Osteoblast (primary cell): ENCODE data around the gene NCBP2L. TPM values are rescaled to one million over a fixed set of nuclear protein-coding genes. Genes with fewer than 3 reads are reported as not detected.

Source experiments
- DNase-seq: peaks from one replicate; pipeline ENCODE4 v3.0.0; 2011; ENCODE audit warnings: low spot score, mixed read lengths; ENCODE audit not compliant: insufficient read length; ENCODE audit errors: missing footprints
- H2AFZ ChIP-seq: 2 replicates; pipeline ENCODE4 v1.6.0; 2011; ENCODE audit warnings: mild to moderate bottlenecking, low read length
- H3K27ac ChIP-seq: 2 replicates; pipeline ENCODE4 v1.5.1; 2011; ENCODE audit warnings: mild to moderate bottlenecking, low read depth, low read length, moderate library complexity
- H3K27me3 ChIP-seq: 2 replicates; pipeline ENCODE4 v1.6.0; 2012; ENCODE audit warnings: mild to moderate bottlenecking, control low read depth, inconsistent platforms, low read length, moderate library complexity; ENCODE audit not compliant: insufficient read depth
- H3K36me3 ChIP-seq: 2 replicates; pipeline ENCODE4 v1.5.1; 2011; ENCODE audit warnings: mild to moderate bottlenecking, low read length, control low read depth, moderate library complexity; ENCODE audit not compliant: insufficient read depth
- H3K4me1 ChIP-seq: 2 replicates; pipeline ENCODE4 v1.5.1; 2011; ENCODE audit warnings: mild to moderate bottlenecking, low read length, control low read depth, moderate library complexity; ENCODE audit not compliant: insufficient read depth
- H3K4me2 ChIP-seq: 2 replicates; pipeline ENCODE4 v1.6.0; 2011; ENCODE audit warnings: mild to moderate bottlenecking, low read length; ENCODE audit not compliant: insufficient read depth
- H3K4me3 ChIP-seq: fragments of 200-600 bp; sonication (generic); 3 replicates; pipeline ENCODE4 v1.5.1; 2012; ENCODE audit warnings: mild to moderate bottlenecking, low read length, inconsistent platforms; ENCODE audit not compliant: insufficient read depth
- H3K79me2 ChIP-seq: 2 replicates; pipeline ENCODE4 v1.6.0; 2012; ENCODE audit warnings: mild to moderate bottlenecking, low read length, control low read depth, inconsistent platforms; ENCODE audit not compliant: insufficient read depth
- H3K9me3 ChIP-seq: 2 replicates; pipeline ENCODE4 v1.5.1; 2011; ENCODE audit warnings: low read depth, low read length, control low read depth
- H4K20me1 ChIP-seq: 2 replicates; pipeline ENCODE4 v1.6.0; 2012; ENCODE audit warnings: mild to moderate bottlenecking, low read length, control low read depth; ENCODE audit not compliant: insufficient read depth
- CTCF ChIP-seq: IDR thresholded peaks from 2 replicates; pipeline ENCODE4 v1.5.1; 2011; ENCODE audit warnings: mild to moderate bottlenecking, low read depth, low read length, moderate library complexity; ENCODE audit errors: extremely low read depth
- total RNA-seq: library from RNA; depleted of rRNA; stranded (reverse); fragments of >200 nt; gene quantifications from 2 replicates; pipeline ENCODE4 v1.2.3, GENCODE V29; 2012

NCBP2L gene
- not detected in 2 replicates for total RNA-seq

GRCh38 chrX:107777536-107777832 lies at the start of gene NCBP2L:
NCBP2L (plus strand) TSS chrX:107777733; CDS start chrX:107794221, 16,488 bp downstream.
- no peak within 1 kb of the TSS for H3K27ac ChIP-seq
- no peaks in the 10 kb centered on the region for H3K36me3 ChIP-seq
- H3K79me2 ChIP-seq = no peaks in the 10 kb centered on the region
- peak within 1 kb of the TSS; percentile 84 for H3K4me2 ChIP-seq
- no peaks in the 10 kb centered on the region for H3K4me1 ChIP-seq
- no peak for TF ChIP-seq CTCF
- peak within 1 kb of the TSS; percentile 65 for H3K4me3 ChIP-seq
- peak within 1 kb of the TSS; percentile 77 for H2AFZ ChIP-seq
- no peak for DNase-seq
- H4K20me1 ChIP-seq = no peaks in the 10 kb centered on the region
- peaks cover 19% of the 10 kb centered on the region for H3K27me3 ChIP-seq
- H3K9me3 ChIP-seq = no peaks in the 10 kb centered on the region

- Histone ChIP-seq H3K79me2 (no peaks in the 10 kb centered on the region), H3K4me3 (no peak overlapping the region), H3K9me3 (no peaks in the 10 kb centered on the region), H3K36me3 (no peaks in the 10 kb centered on the region), H2AFZ (no peak overlapping the region), H3K27ac (no peak overlapping the region), H3K4me2 (no peak overlapping the region), H4K20me1 (no peaks in the 10 kb centered on the region), H3K27me3 (no peaks in the 10 kb centered on the region), H3K4me1 (peaks cover 6% of the 10 kb centered on the region)
- TF ChIP-seq CTCF = no peak
- DNase-seq = no peak
These were observed 49.0 kb upstream of the NCBP2L start for GRCh38 chrX:107728371-107729099.

- no peak for DNase-seq
- Histone ChIP-seq H4K20me1 (no peaks in the 10 kb centered on the region), H3K36me3 (no peaks in the 10 kb centered on the region), H3K4me3 (no peak overlapping the region), H3K27ac (no peak overlapping the region), H3K4me2 (no peak overlapping the region), H3K4me1 (peaks cover 6% of the 10 kb centered on the region), H3K27me3 (no peaks in the 10 kb centered on the region), H3K79me2 (no peaks in the 10 kb centered on the region), H2AFZ (no peak overlapping the region), H3K9me3 (no peaks in the 10 kb centered on the region)
- no peak for TF ChIP-seq CTCF
These were observed 47.8 kb upstream of the NCBP2L start for GRCh38 chrX:107729558-107730297.

- Histone ChIP-seq H3K9me3 (no peaks in the 10 kb centered on the region), H3K36me3 (no peaks in the 10 kb centered on the region), H3K27me3 (no peaks in the 10 kb centered on the region), H3K4me2 (no peak overlapping the region), H3K27ac (no peak overlapping the region), H3K4me3 (no peak overlapping the region), H3K4me1 (peaks cover 6% of the 10 kb centered on the region), H3K79me2 (no peaks in the 10 kb centered on the region), H2AFZ (no peak overlapping the region), H4K20me1 (no peaks in the 10 kb centered on the region)
- no peak for TF ChIP-seq CTCF
- DNase-seq = no peak
These were observed 47.3 kb upstream of the NCBP2L start for GRCh38 chrX:107730298-107730655.
